ENCODE results near the gene EDAR.

EDAR gene

DNA sequence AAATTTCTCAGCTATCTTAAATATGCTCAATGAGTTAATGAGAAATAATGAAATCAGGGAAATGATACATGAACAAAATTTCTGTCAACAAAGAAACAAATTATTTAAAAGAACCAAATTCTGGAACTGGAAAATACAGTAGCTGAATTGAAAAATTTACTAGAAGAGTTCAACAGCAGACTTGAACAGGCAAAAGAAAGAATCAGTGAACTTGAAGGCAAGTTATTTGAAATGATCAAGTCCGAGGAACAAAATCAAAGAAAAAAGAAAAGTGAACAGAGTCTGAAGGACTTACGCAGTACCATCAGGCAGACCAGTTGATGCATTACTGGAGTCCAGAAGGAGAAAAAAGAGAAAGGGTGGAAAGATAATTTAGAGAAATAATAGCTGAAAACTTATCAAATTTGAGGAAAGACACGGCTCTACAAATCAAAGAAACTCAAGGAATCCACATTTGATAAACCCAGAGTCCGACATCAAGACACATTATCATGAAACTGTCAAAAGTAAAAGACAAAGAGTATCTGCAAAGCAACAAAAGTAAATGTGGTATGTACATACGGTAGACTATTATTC is 118.9 kb downstream of the EDAR start:
- H3K4me1 Mint-ChIP-seq: no peaks in the 10 kb centered on the region
- H3K4me3 Mint-ChIP-seq: no peak overlapping the region
- no peaks in the 10 kb centered on the region for H3K27me3 Mint-ChIP-seq (ENCODE audit: low read depth)
- peaks cover 86% of the 10 kb centered on the region for H3K36me3 Mint-ChIP-seq (ENCODE audit: low read depth)
- H3K9me3 Mint-ChIP-seq: peaks cover 26% of the 10 kb centered on the region
- H3K27ac Mint-ChIP-seq: no peak overlapping the region
- TF ChIP-seq, protein P1, sequence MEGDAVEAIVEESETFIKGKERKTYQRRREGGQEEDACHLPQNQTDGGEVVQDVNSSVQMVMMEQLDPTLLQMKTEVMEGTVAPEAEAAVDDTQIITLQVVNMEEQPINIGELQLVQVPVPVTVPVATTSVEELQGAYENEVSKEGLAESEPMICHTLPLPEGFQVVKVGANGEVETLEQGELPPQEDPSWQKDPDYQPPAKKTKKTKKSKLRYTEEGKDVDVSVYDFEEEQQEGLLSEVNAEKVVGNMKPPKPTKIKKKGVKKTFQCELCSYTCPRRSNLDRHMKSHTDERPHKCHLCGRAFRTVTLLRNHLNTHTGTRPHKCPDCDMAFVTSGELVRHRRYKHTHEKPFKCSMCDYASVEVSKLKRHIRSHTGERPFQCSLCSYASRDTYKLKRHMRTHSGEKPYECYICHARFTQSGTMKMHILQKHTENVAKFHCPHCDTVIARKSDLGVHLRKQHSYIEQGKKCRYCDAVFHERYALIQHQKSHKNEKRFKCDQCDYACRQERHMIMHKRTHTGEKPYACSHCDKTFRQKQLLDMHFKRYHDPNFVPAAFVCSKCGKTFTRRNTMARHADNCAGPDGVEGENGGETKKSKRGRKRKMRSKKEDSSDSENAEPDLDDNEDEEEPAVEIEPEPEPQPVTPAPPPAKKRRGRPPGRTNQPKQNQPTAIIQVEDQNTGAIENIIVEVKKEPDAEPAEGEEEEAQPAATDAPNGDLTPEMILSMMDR (IDR thresholded peaks at IDR 0.05; ENCODE audit: unreplicated experiment in 3 of 3): no peak

DNA sequence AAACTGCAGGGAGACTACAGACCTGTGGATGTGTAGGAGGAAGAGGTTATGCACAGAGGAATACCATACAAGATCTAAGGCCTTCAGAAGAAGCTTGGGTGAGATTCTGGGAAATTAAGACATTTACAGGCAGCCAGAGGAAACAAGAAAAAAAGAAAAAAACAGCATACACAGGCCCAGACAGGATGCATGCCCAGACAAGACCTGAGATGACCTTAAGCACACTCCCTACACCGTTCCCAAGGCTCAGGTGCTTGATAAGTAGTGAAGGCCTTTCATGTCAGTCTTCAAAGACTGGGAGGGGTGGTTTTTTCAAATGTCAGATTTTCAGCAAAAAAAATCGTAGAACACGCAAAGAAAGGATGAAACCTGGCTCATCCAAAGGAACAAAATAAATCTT is 119.5 kb downstream of the EDAR start:
- TF ChIP-seq, protein P1 (IDR thresholded peaks at IDR 0.05; ENCODE audit: unreplicated experiment in 3 of 3): no peak
- Mint-ChIP-seq H3K27ac (no peak overlapping the region), H3K9me3 (peaks cover 26% of the 10 kb centered on the region), H3K36me3 (ENCODE audit: low read depth) (peaks cover 82% of the 10 kb centered on the region), H3K27me3 (ENCODE audit: low read depth) (no peaks in the 10 kb centered on the region), H3K4me3 (no peak overlapping the region), H3K4me1 (no peaks in the 10 kb centered on the region)

DNA sequence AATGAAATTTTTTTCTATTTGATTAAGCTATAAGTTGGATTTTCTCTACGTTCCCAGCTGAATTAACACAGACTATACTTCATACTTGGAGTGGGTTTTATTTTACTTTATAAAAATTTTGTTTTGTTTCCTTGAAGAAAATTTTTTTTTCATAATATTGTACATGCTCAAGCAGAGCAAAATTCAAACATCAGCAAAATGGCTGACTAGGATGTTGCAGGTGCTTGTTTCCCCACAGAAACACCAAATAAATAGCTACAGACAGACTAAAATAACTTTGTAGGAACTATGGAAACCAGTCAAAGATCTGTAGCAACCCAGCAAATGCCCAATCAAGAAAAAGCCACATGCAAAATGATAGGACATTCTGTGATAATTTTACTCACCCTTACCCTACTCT is 120.1 kb downstream of the EDAR start:
- peaks cover 76% of the 10 kb centered on the region for H3K36me3 Mint-ChIP-seq (ENCODE audit: low read depth)
- TF ChIP-seq, protein P1 (IDR thresholded peaks at IDR 0.05; ENCODE audit: unreplicated experiment in 3 of 3): no peak
- H3K9me3 Mint-ChIP-seq: peaks cover 26% of the 10 kb centered on the region
- no peaks in the 10 kb centered on the region for H3K27me3 Mint-ChIP-seq (ENCODE audit: low read depth)
- no peak overlapping the region for H3K27ac Mint-ChIP-seq
- no peaks in the 10 kb centered on the region for H3K4me1 Mint-ChIP-seq
- no peak overlapping the region for H3K4me3 Mint-ChIP-seq

DNA sequence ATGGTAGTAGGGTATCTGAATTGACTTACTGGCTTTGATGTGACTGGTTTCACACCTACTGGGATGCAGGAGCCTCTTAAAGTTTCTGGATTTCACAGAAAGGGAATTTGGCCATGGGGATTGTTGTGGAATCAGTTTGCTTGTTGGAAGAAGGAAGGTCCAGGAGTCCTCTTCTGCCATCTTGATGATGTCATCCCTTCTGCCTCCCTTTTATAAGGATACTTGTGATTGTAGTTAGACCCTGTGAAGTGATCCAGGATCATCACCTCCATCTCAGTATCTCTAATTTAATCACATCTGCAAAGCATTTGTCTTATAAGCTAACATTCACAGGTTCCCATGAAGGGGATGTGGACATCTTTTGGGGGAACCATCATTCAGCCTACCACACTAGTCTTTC is 123.0 kb downstream of the EDAR start:
- H3K4me3 Mint-ChIP-seq: no peak overlapping the region
- H3K27ac Mint-ChIP-seq: no peak overlapping the region
- peaks cover 64% of the 10 kb centered on the region for H3K36me3 Mint-ChIP-seq (ENCODE audit: low read depth)
- H3K4me1 Mint-ChIP-seq: no peaks in the 10 kb centered on the region
- H3K27me3 Mint-ChIP-seq (ENCODE audit: low read depth): no peaks in the 10 kb centered on the region
- TF ChIP-seq, protein P1 (IDR thresholded peaks at IDR 0.05; ENCODE audit: unreplicated experiment in 3 of 3): no peak
- H3K9me3 Mint-ChIP-seq: peaks cover 19% of the 10 kb centered on the region

DNA sequence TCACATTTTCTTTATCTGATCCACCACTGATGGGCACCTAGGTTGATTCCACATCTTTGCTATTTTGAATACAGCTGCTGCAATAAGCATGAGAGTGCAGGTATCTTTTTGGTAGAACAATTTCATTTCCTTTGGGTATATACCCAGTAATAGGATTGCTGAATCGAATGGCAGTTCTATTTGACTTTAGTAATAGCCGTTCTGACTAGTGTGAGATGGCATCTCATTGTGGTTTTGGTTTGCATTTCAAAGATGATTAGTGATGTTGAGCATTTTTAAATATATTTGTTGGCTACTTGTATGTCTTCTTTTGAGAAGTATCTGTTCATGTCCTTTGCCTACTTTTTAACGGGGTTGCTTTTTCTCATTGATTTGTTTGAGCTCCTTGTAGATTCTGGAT is 130.1 kb downstream of the EDAR start:
- TF ChIP-seq, protein P1 (IDR thresholded peaks at IDR 0.05; ENCODE audit: unreplicated experiment in 3 of 3): no peak
- no peak overlapping the region for H3K27ac Mint-ChIP-seq
- H3K36me3 Mint-ChIP-seq (ENCODE audit: low read depth): peaks cover 50% of the 10 kb centered on the region
- peaks cover 4% of the 10 kb centered on the region for H3K9me3 Mint-ChIP-seq
- no peaks in the 10 kb centered on the region for H3K27me3 Mint-ChIP-seq (ENCODE audit: low read depth)
- H3K4me3 Mint-ChIP-seq: no peak overlapping the region
- no peaks in the 10 kb centered on the region for H3K4me1 Mint-ChIP-seq

DNA sequence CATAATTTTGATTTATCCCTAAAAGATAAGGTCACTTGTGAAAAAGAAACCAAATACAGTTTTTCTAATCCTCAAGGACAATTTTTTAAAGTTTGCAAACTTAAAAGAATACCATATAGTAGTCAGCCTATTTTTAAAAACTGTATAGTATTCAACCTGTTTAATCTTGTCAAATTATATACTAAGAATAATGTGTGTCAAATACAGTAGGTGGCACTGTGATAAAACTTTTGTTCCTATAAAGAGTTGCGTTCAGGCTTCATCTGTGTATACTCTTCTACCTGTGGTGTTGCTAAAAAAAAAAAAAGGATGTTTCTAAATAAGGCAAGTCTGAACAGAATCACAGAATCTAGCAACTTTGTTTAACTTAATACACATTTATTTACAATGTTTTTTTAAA is 133.8 kb downstream of the EDAR start:
- TF ChIP-seq, protein P1 (IDR thresholded peaks at IDR 0.05; ENCODE audit: unreplicated experiment in 3 of 3): peak in 2 of 3 experiments; percentile 27 to 53
- H3K27me3 Mint-ChIP-seq (ENCODE audit: low read depth): no peaks in the 10 kb centered on the region
- H3K9me3 Mint-ChIP-seq: peaks cover 2% of the 10 kb centered on the region
- H3K27ac Mint-ChIP-seq: no peak overlapping the region
- H3K4me3 Mint-ChIP-seq: no peak overlapping the region
- no peaks in the 10 kb centered on the region for H3K4me1 Mint-ChIP-seq
- peaks cover 62% of the 10 kb centered on the region for H3K36me3 Mint-ChIP-seq (ENCODE audit: low read depth)

Data from nephron (organoid).